Tibial nerve (tissue), 4 donors: ENCODE data around the gene WNT4.

ENCODE experiments used
- CTCF ChIP-seq, 5 experiments: fragments of 200-600 bp in 3 of 5; fragments of 450-650 bp in 2 of 5; sonication (generic) in 3 of 5; IDR thresholded peaks; one replicate each; pipeline ENCODE4 v1.5.1; 2016 to 2019; ENCODE audit warnings: antibody characterized with exemption in 5 of 5, mild to moderate bottlenecking in 3 of 5, moderate library complexity in 2 of 5
- EP300 ChIP-seq, 2 donors: sonication (generic); formaldehyde crosslinking; IDR thresholded peaks; one replicate each; pipeline ENCODE4 v1.6.1; 2017; ENCODE audit warnings: antibody characterized with exemption in 2 of 2, mild to moderate bottlenecking in 1 of 2
- POLR2A ChIP-seq, 2 donors: fragments of 450-650 bp; IDR thresholded peaks; one replicate each; pipeline ENCODE4 v1.6.1; 2017; ENCODE audit warnings: antibody characterized with exemption in 2 of 2, mild to moderate bottlenecking in 2 of 2, moderate library complexity in 2 of 2

DNA sequence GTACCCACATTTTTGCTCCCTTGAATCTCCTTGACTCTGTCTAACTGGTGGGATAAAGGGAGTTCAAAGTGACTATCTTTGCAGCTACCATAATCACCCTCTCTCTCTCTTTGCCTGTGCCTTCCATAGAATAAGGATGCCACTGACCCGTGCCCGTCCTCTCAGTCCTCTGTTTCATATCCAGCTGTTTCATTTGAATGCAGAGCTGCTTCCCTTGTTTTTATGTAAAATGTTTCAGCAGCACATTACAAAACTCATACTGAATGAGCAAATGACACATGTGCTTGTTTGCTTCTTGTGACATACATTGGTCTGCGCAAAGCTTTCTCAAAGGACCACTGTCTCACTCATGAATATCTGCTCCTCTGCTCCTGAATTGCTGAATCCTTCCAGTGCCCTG, 52.0 kb downstream of the WNT4 start:
- TF ChIP-seq POLR2A (IDR thresholded peaks at IDR 0.05) (no peak), CTCF (IDR thresholded peaks at IDR 0.05) (no peak), EP300 (IDR thresholded peaks at IDR 0.05) (no peak)
